HEK293 (cell line): Measurements from ENCODE around the gene SOWAHA.

Experiments used
- CTCF ChIA-PET: fragments of 350-600 bp; formaldehyde crosslinking; extraction: SDS; loops from one replicate; lab custom pipeline; 2021; ENCODE audit warnings: antibody characterized with exemption; lab: Yijun Ruan, JAX
- POLR2A ChIA-PET: fragments of 300-600 bp; formaldehyde crosslinking; extraction: SDS; loops from one replicate; lab custom pipeline; 2020; ENCODE audit warnings: antibody characterized with exemption, inconsistent platforms; lab: Yijun Ruan, JAX
- H3K27ac ChIP-seq: fragments of 200-500 bp; sonication (Bioruptor generic); 2 replicates; pipeline ENCODE4 v1.5.1; 2014; ENCODE audit warnings: low read depth, low read length, control low read depth, inconsistent platforms; ENCODE audit errors: extremely low read depth
- H3K36me3 ChIP-seq, 2 experiments: fragments of 200-500 bp in 1 of 2; sonication (Bioruptor generic) in 1 of 2; 1 replicate in 1 of 2; 2 replicates in 1 of 2; pipeline ENCODE4 v1.5.1; 2014 to 2017; ENCODE audit warnings: inconsistent platforms in 2 of 2, low read length in 2 of 2; ENCODE audit not compliant: control insufficient read depth in 2 of 2, insufficient read depth in 1 of 2
- H3K4me1 ChIP-seq: fragments of 200-500 bp; sonication (Bioruptor generic); 2 replicates; pipeline ENCODE4 v1.5.1; 2014; ENCODE audit warnings: mild to moderate bottlenecking, low read length, inconsistent platforms; ENCODE audit not compliant: control insufficient read depth, insufficient read depth
- H3K4me3 ChIP-seq: 2 replicates; pipeline ENCODE4 v1.5.1; 2011; ENCODE audit warnings: low read depth, mild to moderate bottlenecking, control low read depth, low read length, moderate library complexity
- H3K9me3 ChIP-seq: fragments of 200-500 bp; sonication (Bioruptor generic); 2 replicates; pipeline ENCODE4 v1.5.1; 2014; ENCODE audit warnings: low read depth, low read length, inconsistent platforms; ENCODE audit not compliant: control insufficient read depth, insufficient read depth
- EGR2 ChIP-seq: fragments of 450-650 bp; formaldehyde crosslinking; IDR thresholded peaks from 2 replicates; pipeline ENCODE4 v1.5.1; 2016; ENCODE audit warnings: low read depth, missing biosample characterization, missing genetic modification characterization
- FEZF1 ChIP-seq: fragments of 450-650 bp; formaldehyde crosslinking; IDR thresholded peaks from 2 replicates; pipeline ENCODE4 v1.5.1; 2016; ENCODE audit warnings: missing biosample characterization, missing genetic modification characterization
- KLF16 ChIP-seq: fragments of 450-650 bp; formaldehyde crosslinking; IDR thresholded peaks from 2 replicates; pipeline ENCODE4 v1.5.1; 2017; ENCODE audit warnings: missing biosample characterization, missing genetic modification characterization
- MZF1 ChIP-seq: fragments of 450-650 bp; formaldehyde crosslinking; IDR thresholded peaks from 2 replicates; pipeline ENCODE4 v1.5.1; 2017; ENCODE audit warnings: missing biosample characterization, missing genetic modification characterization, borderline replicate concordance
- OVOL3 ChIP-seq: fragments of 450-650 bp; formaldehyde crosslinking; IDR thresholded peaks from 2 replicates; pipeline ENCODE4 v1.5.1; 2016; ENCODE audit warnings: missing biosample characterization, missing genetic modification characterization
- PRDM10 ChIP-seq: fragments of 450-650 bp; formaldehyde crosslinking; IDR thresholded peaks from 2 replicates; pipeline ENCODE4 v1.5.1; 2016; ENCODE audit warnings: missing biosample characterization, missing genetic modification characterization
- SETDB1 ChIP-seq: IDR thresholded peaks from one replicate; pipeline ENCODE4 v1.6.1; 2017; ENCODE audit warnings: mild to moderate bottlenecking, low read length, moderate library complexity, mixed read lengths; ENCODE audit not compliant: insufficient read length
- WT1 ChIP-seq: fragments of 450-650 bp; formaldehyde crosslinking; IDR thresholded peaks from 2 replicates; pipeline ENCODE4 v1.5.1; 2016; ENCODE audit warnings: missing biosample characterization, missing genetic modification characterization
- ZBTB10 ChIP-seq: fragments of 450-650 bp; formaldehyde crosslinking; IDR thresholded peaks from 2 replicates; pipeline ENCODE4 v1.5.1; 2016; ENCODE audit warnings: missing biosample characterization, missing genetic modification characterization
- ZBTB11 ChIP-seq: fragments of 450-650 bp; formaldehyde crosslinking; conservative IDR thresholded peaks from 2 replicates; pipeline ENCODE4 v1.5.1; 2016; ENCODE audit warnings: low read depth, missing biosample characterization, missing genetic modification characterization
- ZNF132 ChIP-seq: fragments of 450-650 bp; formaldehyde crosslinking; IDR thresholded peaks from 2 replicates; pipeline ENCODE4 v1.5.1; 2017; ENCODE audit warnings: missing biosample characterization, missing genetic modification characterization, borderline replicate concordance
- ZNF148 ChIP-seq: fragments of 450-650 bp; formaldehyde crosslinking; IDR thresholded peaks from 2 replicates; pipeline ENCODE4 v1.5.0; 2017; ENCODE audit warnings: missing biosample characterization, missing genetic modification characterization, borderline replicate concordance
- ZNF16 ChIP-seq: fragments of 450-650 bp; formaldehyde crosslinking; IDR thresholded peaks from 2 replicates; pipeline ENCODE4 v1.5.1; 2016; ENCODE audit warnings: low read depth, missing biosample characterization, missing genetic modification characterization
- ZNF2 ChIP-seq: fragments of 450-650 bp; formaldehyde crosslinking; IDR thresholded peaks from 2 replicates; pipeline ENCODE4 v1.5.1; 2016; ENCODE audit warnings: missing biosample characterization, missing genetic modification characterization
- ZNF23 ChIP-seq: fragments of 450-650 bp; formaldehyde crosslinking; IDR thresholded peaks from 2 replicates; pipeline ENCODE4 v1.5.1; 2016; ENCODE audit warnings: missing biosample characterization, missing genetic modification characterization, borderline replicate concordance
- ZNF280C ChIP-seq: fragments of 450-650 bp; formaldehyde crosslinking; IDR thresholded peaks from 2 replicates; pipeline ENCODE4 v1.5.1; 2016; ENCODE audit warnings: missing biosample characterization, missing genetic modification characterization
- ZNF510 ChIP-seq: fragments of 450-650 bp; formaldehyde crosslinking; IDR thresholded peaks from 2 replicates; pipeline ENCODE4 v1.5.1; 2018; ENCODE audit warnings: mild to moderate bottlenecking, missing genetic modification characterization, missing biosample characterization; ENCODE audit not compliant: insufficient replicate concordance
- ZNF560 ChIP-seq: fragments of 450-650 bp; formaldehyde crosslinking; IDR thresholded peaks from 2 replicates; pipeline ENCODE4 v1.5.1; 2017; ENCODE audit warnings: missing biosample characterization, missing genetic modification characterization, borderline replicate concordance
- ZNF624 ChIP-seq: fragments of 450-650 bp; formaldehyde crosslinking; IDR thresholded peaks from 2 replicates; pipeline ENCODE4 v1.5.1; 2017; ENCODE audit warnings: missing biosample characterization, missing genetic modification characterization
- ZNF645 ChIP-seq: fragments of 450-650 bp; formaldehyde crosslinking; IDR thresholded peaks from 2 replicates; pipeline ENCODE4; 2016; ENCODE audit warnings: missing biosample characterization, missing genetic modification characterization

Gene SOWAHA

GRCh38 chr5:132810605-132811004 lies 2.5 kb upstream of the SOWAHA start (continued):
- TF ChIP-seq ZNF560 (tag by site-specific recombination) (no peak), ZBTB10 (no peak), OVOL3 (tag by site-specific recombination) (no peak), ZNF132 (tag by site-specific recombination) (no peak), ZBTB11 (tag by site-specific recombination) (no peak), ZNF280C (tag by site-specific recombination) (no peak), ZNF624 (tag by site-specific recombination) (no peak), FEZF1 (tag by site-specific recombination) (no peak), ZNF23 (tag by site-specific recombination) (no peak), PRDM10 (tag by site-specific recombination) (no peak)

- POLR2A ChIA-PET = no interaction called here
- Histone ChIP-seq H3K4me1 (peaks cover 14% of the 10 kb centered on the region), H3K9me3 (no peaks in the 10 kb centered on the region), H3K4me3 (no peak overlapping the region; the same call in 1 of the 2 replicates), H3K36me3 (no peaks in the 10 kb centered on the region), H3K27ac (no peak overlapping the region)
- CTCF ChIA-PET = interaction anchor here (0.6 to 0.7 kb wide), 2 partner anchors 8 to 287 kb away, joined by 3 read pairs; no protein-coding TSS in a partner anchor
- TF ChIP-seq ZNF148 (tag by site-specific recombination) (no peak), MZF1 (tag by site-specific recombination) (no peak), WT1 (no peak), ZNF645 (tag by site-specific recombination) (no peak), ZNF16 (no peak), KLF16 (no peak), ZNF2 (tag by site-specific recombination) (no peak), SETDB1 (no peak), EGR2 (no peak), ZNF510 (tag by site-specific recombination) (no peak)
Observed at GRCh38 chr5:132812123-132812765, 858 bp upstream of the SOWAHA start.
